ENCODE data around the gene ELF2.

GRCh38 chr4:139189972-139190371 is 13.0 kb upstream of the ELF2 start:
- no peak for TF ChIP-seq CTCF (IDR thresholded peaks at IDR 0.05)
- TF ChIP-seq POLR2A (IDR thresholded peaks at IDR 0.05): no peak

Measured in lower leg skin (tissue), 3 donors.